Measurements from ENCODE around the gene AP3D1.

GRCh38 chr19:2122251-2122650, 29.1 kb downstream of the AP3D1 start:
- TF ChIP-seq, protein P1, sequence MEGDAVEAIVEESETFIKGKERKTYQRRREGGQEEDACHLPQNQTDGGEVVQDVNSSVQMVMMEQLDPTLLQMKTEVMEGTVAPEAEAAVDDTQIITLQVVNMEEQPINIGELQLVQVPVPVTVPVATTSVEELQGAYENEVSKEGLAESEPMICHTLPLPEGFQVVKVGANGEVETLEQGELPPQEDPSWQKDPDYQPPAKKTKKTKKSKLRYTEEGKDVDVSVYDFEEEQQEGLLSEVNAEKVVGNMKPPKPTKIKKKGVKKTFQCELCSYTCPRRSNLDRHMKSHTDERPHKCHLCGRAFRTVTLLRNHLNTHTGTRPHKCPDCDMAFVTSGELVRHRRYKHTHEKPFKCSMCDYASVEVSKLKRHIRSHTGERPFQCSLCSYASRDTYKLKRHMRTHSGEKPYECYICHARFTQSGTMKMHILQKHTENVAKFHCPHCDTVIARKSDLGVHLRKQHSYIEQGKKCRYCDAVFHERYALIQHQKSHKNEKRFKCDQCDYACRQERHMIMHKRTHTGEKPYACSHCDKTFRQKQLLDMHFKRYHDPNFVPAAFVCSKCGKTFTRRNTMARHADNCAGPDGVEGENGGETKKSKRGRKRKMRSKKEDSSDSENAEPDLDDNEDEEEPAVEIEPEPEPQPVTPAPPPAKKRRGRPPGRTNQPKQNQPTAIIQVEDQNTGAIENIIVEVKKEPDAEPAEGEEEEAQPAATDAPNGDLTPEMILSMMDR (IDR thresholded peaks at IDR 0.05): no peak
- no peak for TF ChIP-seq POLR2A (IDR thresholded peaks at IDR 0.05)
